ENCODE data around the gene PODNL1. TPM values are rescaled to one million over a fixed set of nuclear protein-coding genes. Genes with fewer than 3 reads are reported as not detected.

PODNL1 gene
- total and polyA plus RNA-seq, 2 experiments from 2014 or later, result 0.17 to 2.4 TPM

DNA sequence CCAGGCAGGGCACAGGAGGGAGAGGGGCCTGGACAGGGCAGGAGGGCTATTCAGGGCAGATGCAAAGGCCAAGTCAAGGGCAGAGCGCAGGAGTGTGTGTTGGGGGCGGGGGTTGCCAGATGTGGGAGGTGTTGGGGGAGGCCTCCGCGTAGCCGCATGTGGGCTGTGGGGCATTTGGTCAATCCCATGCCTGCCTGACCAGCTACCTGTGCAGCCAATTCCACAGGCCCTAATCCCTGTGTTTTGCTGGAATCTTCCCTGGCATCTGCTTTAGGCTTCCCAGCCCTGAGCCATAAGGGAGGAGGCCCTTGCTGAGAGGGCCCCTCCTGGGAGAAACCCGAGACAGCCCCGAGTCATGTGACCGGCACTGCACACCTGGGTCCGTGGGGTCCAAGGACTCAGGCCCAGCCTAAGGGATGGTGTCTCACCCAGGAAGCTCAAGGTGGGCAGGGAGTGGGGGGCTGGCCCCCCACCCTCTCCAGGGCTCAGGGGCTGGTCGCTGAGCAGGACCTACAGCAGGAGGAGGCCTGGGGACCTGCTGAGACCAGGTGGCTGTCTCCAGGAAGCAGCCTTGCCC, 47.6 kb upstream of the PODNL1 start:
- H3K9me3 ChIP-seq (ENCODE audit: low read depth), result no peaks in the 10 kb centered on the region
- TF ChIP-seq CTCF (IDR thresholded peaks at IDR 0.05; ENCODE audit: poor library complexity) (no peak), EZH2 (IDR thresholded peaks at IDR 0.05; ENCODE audit: borderline replicate concordance) (no peak), EZH2phosphoT487 (IDR thresholded peaks at IDR 0.05; ENCODE audit: low read depth, severe bottlenecking, unreplicated experiment) (no peak)
- H3K27me3 ChIP-seq, result no peaks in the 10 kb centered on the region
- H3K9me2 ChIP-seq (replicated peaks; ENCODE audit: insufficient read depth), result no peaks in the 10 kb centered on the region
- peak overlapping the region; percentile 44 for H3K4me2 ChIP-seq
- H3K4me3 ChIP-seq, result no peak overlapping the region
- no peak overlapping the region for H2AFZ ChIP-seq
- WGBS (ENCODE audit: low lambda C conversion rate, missing lambda C conversion rate), result 81% methylated on average over 6 of the region's 10 CpGs
- H3K27ac ChIP-seq, result peak overlapping the region; percentile 20
- H4K20me1 ChIP-seq (ENCODE audit: insufficient read depth, poor library complexity, severe bottlenecking), result no peaks in the 10 kb centered on the region
- no peaks in the 10 kb centered on the region for H3K79me2 ChIP-seq
- H3K4me1 ChIP-seq (ENCODE audit: insufficient read depth), result no peaks in the 10 kb centered on the region
- H3K36me3 ChIP-seq (replicated peaks; ENCODE audit: insufficient read depth, low read depth), result no peaks in the 10 kb centered on the region
- no peak for DNase-seq (ENCODE audit: low spot score)

DNA sequence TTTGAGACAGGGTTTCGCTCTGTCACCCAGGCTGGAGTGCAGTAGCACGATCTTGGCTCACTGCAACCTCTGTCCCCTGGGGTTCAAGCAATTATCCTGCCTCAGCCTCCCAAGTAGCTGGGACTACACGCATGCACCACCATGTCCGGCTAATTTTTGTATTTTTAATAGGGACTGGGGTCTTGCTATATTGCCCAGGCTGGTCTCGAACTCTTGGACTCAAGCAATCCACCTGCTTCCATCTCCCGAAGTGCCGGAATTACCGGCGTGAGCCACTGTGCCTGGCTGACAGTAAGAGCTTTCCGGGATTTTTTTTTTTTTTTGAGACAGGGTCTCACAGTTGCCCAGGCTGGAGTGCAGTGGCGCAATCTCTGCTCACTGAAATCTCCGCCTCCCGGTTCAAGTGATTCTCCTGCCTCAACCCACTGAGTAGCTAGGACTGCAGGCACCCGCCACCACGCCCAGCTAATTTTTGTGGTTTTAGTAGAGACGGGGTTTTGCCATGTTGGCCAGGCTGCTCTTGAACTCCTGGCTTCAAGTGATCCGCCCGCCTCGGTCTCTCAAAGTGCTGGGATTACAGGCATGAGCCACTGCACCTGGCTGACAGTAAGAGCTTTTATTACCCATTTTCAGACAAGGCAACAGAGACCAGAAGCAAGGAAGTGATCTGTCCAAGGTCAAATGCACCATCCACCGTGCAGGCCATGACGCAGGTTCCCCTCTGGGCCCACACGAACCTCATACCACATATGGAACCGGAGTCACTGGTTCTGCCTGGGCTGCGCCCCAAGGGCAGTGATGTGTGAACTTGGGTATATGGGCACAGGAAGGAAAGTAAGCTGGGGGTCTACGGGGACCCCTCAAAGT, 46.9 kb upstream of the PODNL1 start:
- no peak for TF ChIP-seq EZH2phosphoT487 (IDR thresholded peaks at IDR 0.05; ENCODE audit: low read depth, severe bottlenecking, unreplicated experiment)
- no peak for TF ChIP-seq CTCF (IDR thresholded peaks at IDR 0.05; ENCODE audit: poor library complexity)
- TF ChIP-seq EZH2 (IDR thresholded peaks at IDR 0.05; ENCODE audit: borderline replicate concordance), result no peak
- no peak overlapping the region for H3K4me3 ChIP-seq
- 88% methylated on average over 25 of the region's 25 CpGs for WGBS (ENCODE audit: low lambda C conversion rate, missing lambda C conversion rate)
- DNase-seq (ENCODE audit: low spot score), result no peak
- H3K4me2 ChIP-seq, result no peak overlapping the region
- H3K4me1 ChIP-seq (ENCODE audit: insufficient read depth), result no peaks in the 10 kb centered on the region
- no peaks in the 10 kb centered on the region for H3K9me2 ChIP-seq (replicated peaks; ENCODE audit: insufficient read depth)
- H3K27me3 ChIP-seq, result no peaks in the 10 kb centered on the region
- no peak overlapping the region for H2AFZ ChIP-seq
- no peaks in the 10 kb centered on the region for H3K36me3 ChIP-seq (replicated peaks; ENCODE audit: insufficient read depth, low read depth)
- no peaks in the 10 kb centered on the region for H3K79me2 ChIP-seq
- no peak overlapping the region for H3K27ac ChIP-seq
- H4K20me1 ChIP-seq (ENCODE audit: insufficient read depth, poor library complexity, severe bottlenecking), result no peaks in the 10 kb centered on the region
- H3K9me3 ChIP-seq (ENCODE audit: low read depth), result no peaks in the 10 kb centered on the region

- H3K36me3 ChIP-seq (replicated peaks; ENCODE audit: insufficient read depth, low read depth), result no peaks in the 10 kb centered on the region
- WGBS (ENCODE audit: low lambda C conversion rate, missing lambda C conversion rate), result 78% methylated on average over 10 of the region's 15 CpGs
- no peak overlapping the region for H3K27ac ChIP-seq
These were observed 46.0 kb upstream of the PODNL1 start for GRCh38 chr19:13984186-13984585.

More at GRCh38 chr19:13984186-13984585, 46.0 kb upstream of the PODNL1 start:
- no peaks in the 10 kb centered on the region for H3K27me3 ChIP-seq
- H3K4me1 ChIP-seq (ENCODE audit: insufficient read depth), result peaks cover 6% of the 10 kb centered on the region
- no peaks in the 10 kb centered on the region for H3K79me2 ChIP-seq
- no peaks in the 10 kb centered on the region for H4K20me1 ChIP-seq (ENCODE audit: insufficient read depth, poor library complexity, severe bottlenecking)
- TF ChIP-seq EZH2 (IDR thresholded peaks at IDR 0.05; ENCODE audit: borderline replicate concordance) (no peak), EZH2phosphoT487 (IDR thresholded peaks at IDR 0.05; ENCODE audit: low read depth, severe bottlenecking, unreplicated experiment) (no peak), CTCF (IDR thresholded peaks at IDR 0.05; ENCODE audit: poor library complexity) (no peak)
- no peak overlapping the region for H3K4me2 ChIP-seq
- no peak overlapping the region for H3K4me3 ChIP-seq
- no peak for DNase-seq (ENCODE audit: low spot score)
- no peaks in the 10 kb centered on the region for H3K9me3 ChIP-seq (ENCODE audit: low read depth)
- no peak overlapping the region for H2AFZ ChIP-seq
- H3K9me2 ChIP-seq (replicated peaks; ENCODE audit: insufficient read depth), result no peaks in the 10 kb centered on the region
